GM18499 (cell line): ENCODE measurements around the gene ERBB2.
A peak's percentile ranks its signal among the peaks of the same experiment; 100 is the strongest.
"Not testable (repeated sequence)": the region's sequence is repeated elsewhere in the genome, so short reads cannot be mapped to it uniquely, and the experiment has no call there.

ENCODE experiments used
- ATAC-seq: cut with Tn5 transposase; IDR thresholded peaks from one replicate; pipeline ENCODE4 v1.9.1; 2021; ENCODE audit warnings: moderate number of reproducible peaks; ENCODE audit not compliant: insufficient read depth, unreplicated experiment

ERBB2 gene

DNA sequence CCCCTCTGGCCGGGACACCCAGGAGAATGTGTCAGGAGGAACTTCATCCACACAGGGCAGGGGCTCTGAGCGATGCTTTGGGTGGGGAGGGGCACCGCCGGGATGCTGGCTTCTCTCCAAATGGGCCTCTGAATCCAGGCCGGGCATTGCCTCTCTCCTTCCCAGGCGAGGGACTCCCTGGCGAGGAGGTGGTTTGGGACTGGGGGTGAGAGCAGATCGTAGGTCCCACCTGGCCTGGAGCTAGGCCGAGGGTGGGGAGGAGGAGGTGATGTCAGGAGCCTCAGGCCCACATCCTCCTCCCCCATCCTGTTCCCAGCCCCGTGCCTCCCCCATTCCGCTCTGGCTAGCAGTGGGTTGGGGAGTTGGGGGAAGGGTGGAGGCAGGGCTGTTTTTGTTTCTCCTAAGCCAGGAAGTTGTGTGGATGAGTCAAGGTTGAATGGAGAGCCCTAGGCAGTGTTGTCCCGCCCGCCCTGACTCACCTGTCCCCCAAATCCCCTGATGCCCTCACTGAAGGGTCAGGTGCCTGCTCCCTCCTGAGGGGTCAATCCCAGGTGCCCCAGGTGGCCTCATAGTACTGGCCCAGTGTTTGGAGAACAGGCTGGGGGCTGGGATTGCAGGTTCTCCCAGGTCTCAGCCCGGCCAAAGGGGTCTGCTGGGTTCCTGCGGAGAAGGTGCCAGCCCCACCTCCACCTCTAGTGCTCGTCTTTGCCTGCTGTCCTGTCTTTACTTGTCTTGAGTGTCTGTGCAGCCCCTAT is 40.7 kb downstream of the ERBB2 start:
- no peak for ATAC-seq

DNA sequence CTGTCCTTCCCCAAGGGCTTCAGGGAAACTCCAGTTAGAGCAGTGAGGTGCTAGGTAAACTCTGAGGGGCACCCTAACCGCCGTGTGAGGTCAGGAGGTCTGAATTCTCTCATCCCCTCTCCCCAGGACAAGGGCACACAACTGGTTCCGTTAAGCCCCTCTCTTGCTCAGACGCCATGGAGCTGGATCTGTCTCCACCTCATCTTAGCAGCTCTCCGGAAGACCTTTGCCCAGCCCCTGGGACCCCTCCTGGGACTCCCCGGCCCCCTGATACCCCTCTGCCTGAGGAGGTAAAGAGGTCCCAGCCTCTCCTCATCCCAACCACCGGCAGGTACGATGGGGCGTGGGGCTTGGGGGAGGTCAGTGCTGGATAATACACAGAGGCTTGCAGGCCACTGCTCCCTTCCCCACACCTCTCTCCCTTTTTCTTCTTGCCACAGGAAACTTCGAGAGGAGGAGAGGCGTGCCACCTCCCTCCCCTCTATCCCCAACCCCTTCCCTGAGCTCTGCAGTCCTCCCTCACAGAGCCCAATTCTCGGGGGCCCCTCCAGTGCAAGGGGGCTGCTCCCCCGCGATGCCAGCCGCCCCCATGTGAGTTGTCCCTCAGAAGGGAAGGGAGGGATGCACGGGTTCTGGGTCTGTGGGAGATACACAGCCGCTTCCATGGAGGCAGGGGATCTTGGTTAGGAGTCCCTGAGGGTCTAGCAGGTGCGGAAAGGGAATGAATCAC is 42.4 kb downstream of the ERBB2 start:
- no peak for ATAC-seq

DNA sequence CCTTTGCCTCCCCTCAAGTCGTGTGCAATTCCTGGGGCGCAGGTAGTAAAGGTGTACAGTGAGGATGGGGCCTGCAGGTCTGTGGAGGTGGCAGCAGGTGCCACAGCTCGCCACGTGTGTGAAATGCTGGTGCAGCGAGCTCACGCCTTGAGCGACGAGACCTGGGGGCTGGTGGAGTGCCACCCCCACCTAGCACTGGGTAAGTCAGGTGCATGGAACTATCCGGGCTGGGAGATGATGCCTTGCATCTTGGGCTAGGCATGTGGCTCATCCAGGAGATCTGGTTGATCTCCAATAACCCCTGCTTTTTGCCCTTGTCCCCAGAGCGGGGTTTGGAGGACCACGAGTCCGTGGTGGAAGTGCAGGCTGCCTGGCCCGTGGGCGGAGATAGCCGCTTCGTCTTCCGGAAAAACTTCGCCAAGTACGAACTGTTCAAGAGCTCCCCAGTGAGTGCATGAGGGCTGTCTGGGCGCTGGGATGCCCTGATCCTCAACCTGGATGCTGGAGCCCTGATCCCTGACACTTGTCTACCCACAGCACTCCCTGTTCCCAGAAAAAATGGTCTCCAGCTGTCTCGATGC is 43.1 kb downstream of the ERBB2 start:
- ATAC-seq, result no peak

DNA sequence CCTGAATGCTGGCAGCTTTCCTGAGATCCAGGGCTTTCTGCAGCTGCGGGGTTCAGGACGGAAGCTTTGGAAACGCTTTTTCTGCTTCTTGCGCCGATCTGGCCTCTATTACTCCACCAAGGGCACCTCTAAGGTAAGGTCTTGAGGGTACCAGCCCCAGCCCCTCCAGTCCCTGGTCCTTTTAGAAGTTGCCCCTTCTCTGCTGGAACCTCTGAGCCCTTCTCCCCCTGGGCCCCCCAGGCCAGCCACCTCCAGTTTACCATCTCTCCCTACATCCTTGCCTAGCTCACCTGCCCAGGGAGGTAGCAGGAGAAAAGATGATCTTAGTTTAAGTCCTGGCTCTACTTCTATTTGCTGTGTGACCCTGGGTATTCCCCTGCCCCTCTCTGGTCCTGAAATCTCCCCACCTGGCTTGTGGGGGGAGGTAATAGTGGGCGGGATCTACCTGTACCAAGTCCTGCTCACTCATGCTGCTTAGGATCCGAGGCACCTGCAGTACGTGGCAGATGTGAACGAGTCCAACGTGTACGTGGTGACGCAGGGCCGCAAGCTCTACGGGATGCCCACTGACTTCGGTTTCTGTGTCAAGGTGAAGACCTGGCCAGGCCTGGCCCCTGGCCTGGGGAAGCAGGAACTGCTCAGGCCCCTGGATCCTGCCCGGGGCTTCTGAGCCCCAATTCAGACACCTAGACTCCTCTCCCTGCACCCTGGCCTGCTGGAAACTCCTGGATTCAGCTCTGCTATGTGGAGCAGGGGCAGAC is 44.4 kb downstream of the ERBB2 start:
- ATAC-seq, result no peak

DNA sequence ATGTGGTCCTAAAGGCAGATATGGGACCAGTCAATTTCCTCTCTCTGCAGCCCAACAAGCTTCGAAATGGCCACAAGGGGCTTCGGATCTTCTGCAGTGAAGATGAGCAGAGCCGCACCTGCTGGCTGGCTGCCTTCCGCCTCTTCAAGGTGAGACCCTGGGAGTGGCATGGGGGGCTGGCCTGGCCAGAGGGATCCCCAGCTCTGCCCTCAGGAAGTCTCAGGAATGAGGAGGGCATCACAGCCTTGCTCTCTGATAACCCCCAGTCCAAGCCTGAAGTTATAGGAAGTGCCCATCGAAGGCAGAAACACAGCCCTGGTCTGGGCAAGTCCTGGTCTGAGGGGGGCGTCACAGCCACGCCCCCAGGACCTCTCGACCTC is 45.0 kb downstream of the ERBB2 start:
- no peak for ATAC-seq

DNA sequence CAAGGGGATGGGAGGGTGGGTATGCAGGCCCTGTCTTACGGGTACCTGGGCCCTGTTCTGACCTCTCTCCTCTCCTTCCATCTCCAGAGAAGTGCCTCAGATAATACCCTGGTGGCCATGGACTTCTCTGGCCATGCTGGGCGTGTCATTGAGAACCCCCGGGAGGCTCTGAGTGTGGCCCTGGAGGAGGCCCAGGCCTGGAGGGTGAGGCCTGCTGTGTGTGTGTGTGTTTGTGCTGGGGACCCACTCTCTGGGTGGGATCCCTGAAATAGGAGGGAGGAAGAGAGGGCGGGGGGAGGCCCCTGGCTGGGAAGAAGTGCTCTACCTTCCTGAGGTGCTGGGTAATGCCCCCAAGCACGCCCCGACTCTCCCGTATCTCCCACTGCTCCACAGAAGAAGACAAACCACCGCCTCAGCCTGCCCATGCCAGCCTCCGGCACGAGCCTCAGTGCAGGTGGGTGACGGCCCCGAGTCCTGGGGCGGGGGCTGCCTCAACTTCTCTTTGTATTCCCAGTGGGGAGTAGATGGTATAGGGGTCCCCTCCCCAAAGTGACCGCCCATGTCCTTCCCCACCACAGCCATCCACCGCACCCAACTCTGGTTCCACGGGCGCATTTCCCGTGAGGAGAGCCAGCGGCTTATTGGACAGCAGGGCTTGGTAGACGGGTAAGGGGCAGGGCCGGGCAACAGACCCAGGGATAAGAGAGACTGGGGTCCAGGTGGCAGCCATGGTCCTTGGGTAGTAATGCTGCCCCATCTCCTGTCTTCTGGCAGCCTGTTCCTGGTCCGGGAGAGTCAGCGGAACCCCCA is 45.7 kb downstream of the ERBB2 start:
- no peak for ATAC-seq

DNA sequence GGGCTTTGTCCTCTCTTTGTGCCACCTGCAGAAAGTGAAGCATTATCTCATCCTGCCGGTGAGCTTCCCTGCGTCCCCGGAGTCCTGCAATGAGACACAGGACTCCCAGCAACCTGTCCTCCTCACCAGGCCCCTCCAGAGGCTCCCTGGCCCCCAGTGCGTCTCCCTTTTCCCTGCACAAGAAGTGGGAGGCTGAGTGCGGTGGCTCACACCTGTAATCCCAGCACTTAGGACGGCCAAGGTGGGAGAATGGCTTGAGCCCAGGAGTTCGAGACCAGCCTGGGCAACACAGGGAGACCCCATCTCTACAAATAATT is 46.2 kb downstream of the ERBB2 start:
- no peak for ATAC-seq

DNA sequence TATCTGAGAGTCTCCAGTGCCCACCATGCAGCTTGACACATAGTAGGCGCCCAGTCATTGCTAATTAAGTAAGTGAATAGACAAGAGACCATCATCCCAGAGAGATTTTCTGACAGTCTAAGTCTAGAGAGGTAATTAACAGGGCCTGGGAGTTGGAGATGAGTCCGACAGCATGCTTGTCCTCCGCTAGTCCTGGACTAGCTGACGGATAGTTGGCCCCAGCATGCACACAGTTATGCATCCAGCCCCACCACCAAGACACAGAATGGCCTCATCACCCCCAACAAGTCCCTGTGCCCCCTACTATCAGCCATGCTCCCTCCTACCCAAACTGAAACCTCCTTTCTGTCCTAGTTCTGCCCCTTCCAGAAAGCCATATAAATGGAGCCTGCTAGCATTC is 47.9 kb downstream of the ERBB2 start:
- no peak for ATAC-seq

DNA sequence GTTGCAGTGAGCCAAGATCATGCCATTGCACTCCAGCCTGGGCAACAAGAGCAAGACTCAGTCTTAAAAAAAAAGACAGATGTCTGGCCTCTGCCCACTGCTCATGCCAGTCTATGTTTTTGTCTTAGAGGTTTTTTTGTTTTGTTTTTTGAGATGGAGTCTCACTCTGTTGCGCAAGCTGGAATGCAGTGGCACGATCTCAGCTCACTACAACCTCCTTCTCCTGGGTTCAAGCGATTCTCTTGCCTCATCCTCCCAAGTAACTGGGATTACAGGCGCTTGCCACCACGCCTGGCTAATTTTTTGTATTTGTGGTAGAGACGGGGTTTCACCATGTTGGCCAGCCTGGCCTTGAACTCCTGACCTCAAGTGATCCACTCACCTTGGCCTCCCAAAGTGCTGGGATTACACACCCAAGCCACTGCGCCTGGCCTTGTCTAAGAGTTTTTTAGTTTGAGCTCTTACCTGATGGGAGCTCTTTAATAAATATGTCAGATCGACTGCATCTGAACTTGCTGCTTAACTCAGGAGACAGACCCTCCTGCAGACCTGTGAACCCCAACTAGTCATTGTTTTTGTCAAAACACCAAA is 48.7 kb downstream of the ERBB2 start:
- ATAC-seq, result not testable (repeated sequence)

DNA sequence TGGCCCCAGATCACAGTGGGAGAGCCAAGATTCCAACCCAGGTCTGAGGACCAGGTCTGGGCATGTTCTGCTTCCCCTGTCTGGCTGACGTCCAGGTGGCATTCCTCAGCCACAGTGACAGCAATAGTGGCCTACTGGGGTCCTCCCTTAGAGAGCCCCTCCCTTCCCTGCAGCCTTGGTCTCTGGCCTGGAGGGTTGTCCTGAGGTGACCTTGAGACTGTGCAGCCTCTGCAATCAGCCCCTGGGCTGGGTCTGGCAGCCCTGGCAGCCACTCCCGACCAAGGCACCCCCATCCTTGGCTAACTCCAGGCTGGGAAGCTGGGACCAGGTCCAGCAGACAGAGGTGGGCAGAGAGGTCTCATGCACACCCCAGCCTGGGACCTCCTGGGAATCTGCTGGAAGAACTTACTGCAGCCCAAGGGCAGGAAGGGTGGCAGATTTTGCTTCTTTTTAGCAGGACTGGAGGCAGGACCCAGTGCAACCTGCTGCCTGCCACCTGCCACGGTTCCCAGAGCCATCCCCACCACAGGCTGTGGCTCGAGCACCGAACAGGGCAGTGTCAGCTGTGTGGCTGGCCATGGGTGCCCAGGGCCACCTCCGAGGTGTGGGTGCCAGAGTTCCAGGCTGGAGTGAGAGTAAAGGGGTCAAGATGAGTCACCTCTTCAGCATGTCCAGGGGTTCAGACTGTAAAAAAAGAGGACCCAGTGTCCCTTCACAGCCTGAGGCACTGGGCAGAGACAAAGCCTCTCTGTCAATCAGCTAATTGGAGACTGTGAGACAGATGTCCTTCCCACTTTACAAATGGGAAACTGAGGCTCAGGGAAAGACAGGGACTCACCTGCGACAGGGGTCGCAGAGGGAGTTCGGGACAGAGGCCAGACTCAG is 50.5 kb downstream of the ERBB2 start:
- no peak for ATAC-seq

DNA sequence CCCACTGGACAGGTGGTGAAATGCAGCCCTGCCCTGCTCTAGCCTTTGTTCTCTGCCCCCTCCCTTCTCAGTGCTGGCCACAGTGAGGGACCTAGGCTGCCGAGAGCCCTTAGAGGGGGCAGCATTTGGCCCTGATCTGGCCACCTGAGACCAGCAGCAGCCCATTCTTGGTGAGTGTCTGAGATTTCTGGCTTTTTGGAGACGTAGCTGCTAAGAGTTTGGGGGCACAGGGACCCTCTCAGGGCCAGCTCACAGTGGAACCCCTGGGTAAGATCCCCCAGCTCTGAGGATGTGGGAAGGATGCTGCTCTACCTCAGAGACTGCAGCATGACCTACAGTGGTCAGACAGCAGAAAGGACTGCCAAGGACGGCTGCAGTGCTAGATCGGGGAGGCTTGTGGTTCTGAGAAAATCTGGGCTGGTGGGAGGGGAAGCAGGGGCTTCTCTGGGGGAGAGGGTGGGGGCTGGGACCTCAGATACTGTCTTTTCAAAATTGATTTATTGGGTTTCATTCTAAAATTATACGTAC is 51.2 kb downstream of the ERBB2 start:
- no peak for ATAC-seq

DNA sequence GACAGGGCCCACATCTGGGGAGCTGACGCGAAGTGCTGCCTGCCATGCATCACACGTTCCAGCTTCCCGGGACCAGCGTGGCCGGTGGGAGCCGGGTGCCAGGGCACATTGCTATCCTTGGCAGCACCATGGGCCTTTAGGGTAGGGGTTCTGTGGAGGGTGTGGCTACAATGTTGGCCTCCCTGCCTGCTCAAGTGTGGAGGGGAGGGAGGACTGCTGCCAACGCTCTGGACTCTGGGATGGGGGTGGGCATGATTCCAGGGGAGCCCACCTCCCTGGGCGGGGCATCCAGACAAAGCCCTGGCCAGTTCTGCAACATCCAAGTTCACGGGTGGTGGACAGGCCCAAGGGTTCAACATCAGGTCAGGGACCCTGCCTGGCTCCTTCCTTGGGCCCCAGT is 51.8 kb downstream of the ERBB2 start:
- no peak for ATAC-seq

DNA sequence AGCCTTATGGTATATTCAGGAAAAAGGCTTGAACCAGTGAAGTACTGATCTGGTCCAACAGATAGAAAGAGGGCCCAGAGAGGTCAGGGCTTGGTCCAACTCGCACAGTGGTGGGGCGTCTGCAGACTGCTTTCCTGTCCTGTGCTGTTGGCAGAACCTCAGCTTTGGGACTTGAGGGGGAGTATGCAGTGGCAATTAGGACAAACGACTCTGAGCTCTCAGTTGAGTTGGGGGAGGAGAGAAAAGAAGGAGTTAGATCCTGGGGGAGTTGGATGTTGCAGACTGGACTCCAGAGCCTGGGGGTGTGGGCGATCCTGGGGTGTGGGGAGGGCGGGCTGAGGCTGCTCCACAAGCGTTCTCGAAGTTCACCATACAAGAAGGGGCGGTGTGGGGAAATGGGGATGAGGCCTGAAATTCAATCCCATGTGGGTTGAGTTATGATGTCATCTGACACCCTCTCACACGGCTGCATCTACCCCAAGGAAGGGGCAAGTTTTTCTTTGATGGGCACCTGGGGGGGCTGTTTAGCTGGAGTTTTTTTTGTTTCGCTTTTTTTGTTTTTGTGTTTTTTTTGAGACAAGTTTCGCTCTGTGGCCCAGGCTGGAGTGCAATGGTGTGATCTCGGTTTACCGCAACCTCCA is 52.5 kb downstream of the ERBB2 start:
- ATAC-seq, result no peak

DNA sequence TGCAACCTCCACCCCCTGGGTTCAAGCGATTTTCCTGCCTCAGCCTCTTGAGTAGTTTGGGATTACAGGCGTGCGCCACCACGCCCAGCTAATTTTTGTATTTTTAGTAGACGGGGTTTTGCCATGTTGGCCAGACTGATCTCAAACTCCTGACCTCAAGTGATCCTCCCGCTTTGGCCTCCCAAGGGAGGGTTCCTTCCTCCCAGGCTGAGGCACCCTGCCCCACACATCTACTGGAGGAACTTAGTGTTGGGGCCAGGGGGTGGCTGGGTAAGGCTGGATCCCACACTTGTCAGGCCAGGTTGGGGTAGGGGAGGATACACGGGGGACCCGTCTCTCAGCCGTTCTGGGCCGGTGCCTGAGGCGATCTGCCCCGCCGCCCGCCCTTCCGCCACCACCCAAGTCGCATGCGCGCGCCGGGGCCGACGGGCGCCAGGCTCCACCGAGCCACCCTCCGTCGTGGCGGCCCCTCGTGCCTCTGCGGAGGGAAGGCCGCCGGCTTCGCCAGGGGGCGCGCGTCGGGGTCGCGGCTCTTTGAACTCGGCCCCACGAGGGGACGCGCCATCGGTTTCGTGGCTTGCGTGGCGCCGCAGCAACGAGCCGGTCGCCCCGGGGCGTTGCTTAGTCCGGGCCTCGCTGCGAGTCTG is 53.8 kb downstream of the ERBB2 start:
- ATAC-seq, result peak; percentile 4

DNA sequence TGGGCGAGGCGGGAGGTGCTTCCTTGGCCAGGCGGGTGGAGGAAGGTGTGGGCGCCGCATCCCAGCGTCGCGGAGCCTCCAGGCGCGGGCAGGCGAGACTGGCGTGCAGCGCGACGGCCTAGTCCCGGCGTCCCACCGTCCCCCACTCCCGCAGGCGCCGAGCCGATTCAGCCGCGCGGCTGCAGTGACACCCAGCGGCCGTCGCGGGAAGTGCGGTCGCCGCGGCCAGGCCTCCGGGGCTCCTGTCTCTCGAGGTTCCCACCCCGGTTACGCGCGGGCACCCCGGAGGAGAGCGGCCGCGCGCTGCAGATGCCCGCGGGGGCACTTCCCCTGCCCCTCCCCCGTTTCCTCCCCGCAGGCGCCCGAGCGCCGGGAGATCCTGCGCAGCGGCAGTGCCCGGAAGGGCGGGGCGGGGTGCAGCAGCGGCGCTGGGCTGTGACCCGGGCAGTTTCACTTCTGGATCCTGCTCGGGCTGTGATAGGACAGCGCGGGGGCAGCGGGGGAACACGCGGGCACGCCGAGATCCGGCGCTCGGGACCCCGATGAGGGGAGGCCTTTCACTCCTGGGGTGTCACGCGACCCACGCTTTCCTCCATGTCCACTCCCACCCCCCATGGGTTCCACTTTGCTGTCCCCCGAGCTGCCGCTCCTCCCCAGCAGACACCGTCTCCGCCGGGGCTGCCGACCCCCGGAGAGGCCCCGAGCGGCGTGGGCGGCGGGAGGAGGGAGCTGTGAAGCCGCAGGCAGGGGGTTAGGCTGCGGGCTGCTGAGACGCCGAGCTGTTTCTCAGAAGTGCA is 54.5 kb downstream of the ERBB2 start:
- peak; percentile 30 for ATAC-seq

DNA sequence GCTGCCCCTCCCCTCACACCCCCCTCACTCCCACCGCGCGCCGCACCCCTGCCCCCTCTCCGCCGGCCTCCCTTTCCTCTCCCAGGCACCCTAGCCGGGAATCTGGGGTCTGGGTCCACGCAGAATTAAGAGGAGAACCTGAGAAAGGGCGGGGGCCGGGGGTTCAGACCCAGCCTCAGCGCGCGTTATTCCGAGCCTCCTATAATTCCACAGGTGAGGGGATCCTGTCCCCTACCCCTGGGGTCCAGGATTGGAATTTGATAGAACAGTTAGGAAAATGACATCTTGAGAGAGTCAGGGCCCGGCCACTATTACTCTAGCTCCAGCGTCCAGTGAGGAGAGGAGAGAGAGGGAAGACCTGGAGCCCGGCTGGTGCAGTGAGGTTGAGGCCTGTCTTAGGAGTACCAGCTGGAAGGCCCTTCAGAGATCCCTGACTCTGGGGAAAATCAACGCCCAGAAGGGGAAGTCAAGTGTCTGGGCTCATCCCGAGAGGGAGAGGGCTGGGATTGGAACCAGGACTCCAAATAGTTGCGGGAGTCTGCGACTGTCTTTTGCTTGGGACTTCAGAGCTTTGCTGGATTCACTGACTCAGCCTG is 55.2 kb downstream of the ERBB2 start:
- ATAC-seq, result no peak
